SIG-M5 treated with dmso at 0.1 percent for 504 hours (cell line): ENCODE measurements around the gene RIMBP2.
"Not testable (repeated sequence)": the region's sequence is repeated elsewhere in the genome, so short reads cannot be mapped to it uniquely, and the experiment has no call there.

Experiments used
- DNase-seq: peaks from one replicate; lab custom pipeline; 2025; ENCODE audit not compliant: unreplicated experiment; lab: John Stamatoyannopoulos, UW

RIMBP2 gene

GRCh38 chr12:130715998-130716968 is at the start of gene RIMBP2:
RIMBP2 (minus strand) TSS chr12:130716299; CDS start chr12:130479013, 237,286 bp downstream.
- DNase-seq = peak; percentile 16

- DNase-seq = no peak
Observed at GRCh38 chr12:130765186-130765659, 49.1 kb upstream of the RIMBP2 start.

- no peak for DNase-seq
Observed at GRCh38 chr12:130764475-130765185, 48.5 kb upstream of the RIMBP2 start.

GRCh38 chr12:130764073-130764472 is 48.0 kb upstream of the RIMBP2 start:
- DNase-seq = no peak

GRCh38 chr12:130762319-130762675 is 46.2 kb upstream of the RIMBP2 start:
- no peak for DNase-seq

- DNase-seq = peak; percentile 34
Observed at GRCh38 chr12:130761537-130762318, 45.6 kb upstream of the RIMBP2 start.

GRCh38 chr12:130754234-130754901 is 38.3 kb upstream of the RIMBP2 start:
- no peak for DNase-seq

GRCh38 chr12:130752692-130753230 is 36.7 kb upstream of the RIMBP2 start:
- DNase-seq = no peak

GRCh38 chr12:130752037-130752436 is 35.9 kb upstream of the RIMBP2 start:
- DNase-seq = not testable (repeated sequence)

GRCh38 chr12:130748786-130749185 is 32.7 kb upstream of the RIMBP2 start:
- DNase-seq = no peak

GRCh38 chr12:130747867-130748740 is 32.0 kb upstream of the RIMBP2 start:
- DNase-seq = peak; percentile 85

- DNase-seq = no peak
Observed at GRCh38 chr12:130746546-130746945, 30.4 kb upstream of the RIMBP2 start.

GRCh38 chr12:130745921-130746320 is 29.8 kb upstream of the RIMBP2 start:
- DNase-seq = no peak

- DNase-seq = no peak
Observed at GRCh38 chr12:130744274-130744673, 28.2 kb upstream of the RIMBP2 start.

GRCh38 chr12:130743606-130744005 is 27.5 kb upstream of the RIMBP2 start:
- DNase-seq = no peak

- no peak for DNase-seq
Observed at GRCh38 chr12:130743176-130743575, 27.1 kb upstream of the RIMBP2 start.

- DNase-seq = no peak
Observed at GRCh38 chr12:130742716-130743115, 26.6 kb upstream of the RIMBP2 start.

GRCh38 chr12:130742112-130742511 is 26.0 kb upstream of the RIMBP2 start:
- DNase-seq = no peak

GRCh38 chr12:130739571-130739970 is 23.5 kb upstream of the RIMBP2 start:
- no peak for DNase-seq
